IPS-NIHi7 (cell line): ENCODE measurements around the gene TNFSF15.

Source experiments
- DNase-seq: peaks from one replicate; pipeline ENCODE4 v3.0.0; 2012; ENCODE audit warnings: mixed read lengths; ENCODE audit errors: extremely low spot score

Gene TNFSF15

GRCh38 chr9:114825126-114825795 is 19.4 kb upstream of the TNFSF15 start:
- DNase-seq: no peak

GRCh38 chr9:114824110-114824509 is 18.3 kb upstream of the TNFSF15 start:
- DNase-seq: no peak

GRCh38 chr9:114823441-114823840 is 17.6 kb upstream of the TNFSF15 start:
- DNase-seq: no peak

- DNase-seq: no peak
Measured at GRCh38 chr9:114822708-114823107, 16.9 kb upstream of the TNFSF15 start.

- DNase-seq: no peak
Measured at GRCh38 chr9:114820776-114821501, 15.1 kb upstream of the TNFSF15 start.

- no peak for DNase-seq
Measured at GRCh38 chr9:114818178-114818577, 12.3 kb upstream of the TNFSF15 start.

GRCh38 chr9:114813717-114814418 is 8.0 kb upstream of the TNFSF15 start:
- no peak for DNase-seq

- DNase-seq: no peak
Measured at GRCh38 chr9:114811966-114812636, 6.3 kb upstream of the TNFSF15 start.

GRCh38 chr9:114811301-114811700 is 5.5 kb upstream of the TNFSF15 start:
- no peak for DNase-seq

GRCh38 chr9:114810614-114811013 is 4.8 kb upstream of the TNFSF15 start:
- DNase-seq: no peak

- no peak for DNase-seq
Measured at GRCh38 chr9:114806526-114806900, 674 bp upstream of the TNFSF15 start.

- no peak for DNase-seq
Measured at GRCh38 chr9:114804505-114804904, 1.3 kb downstream of the TNFSF15 start.

- peak; percentile 37 for DNase-seq
Measured at GRCh38 chr9:114803479-114804265, 2.2 kb downstream of the TNFSF15 start.

GRCh38 chr9:114799925-114800324 is 5.9 kb downstream of the TNFSF15 start:
- no peak for DNase-seq

- peak; percentile 72 for DNase-seq
Measured at GRCh38 chr9:114799441-114799840, 6.4 kb downstream of the TNFSF15 start.

GRCh38 chr9:114798780-114799427 is 6.9 kb downstream of the TNFSF15 start:
- no peak for DNase-seq

GRCh38 chr9:114798101-114798500 is 7.7 kb downstream of the TNFSF15 start:
- DNase-seq: no peak

- no peak for DNase-seq
Measured at GRCh38 chr9:114792396-114792795, 13.4 kb downstream of the TNFSF15 start.

- DNase-seq: no peak
Measured at GRCh38 chr9:114791736-114792135, 14.1 kb downstream of the TNFSF15 start.

- no peak for DNase-seq
Measured at GRCh38 chr9:114791312-114791711, 14.5 kb downstream of the TNFSF15 start.

- DNase-seq: no peak
Measured at GRCh38 chr9:114790521-114790920, 15.3 kb downstream of the TNFSF15 start.
